Left lung (tissue), 10 donors: ENCODE measurements around the gene SEPTIN7. TPM values are rescaled to one million over a fixed set of nuclear protein-coding genes. Genes with fewer than 3 reads are reported as not detected.
"Not testable (repeated sequence)": the region's sequence is repeated elsewhere in the genome, so short reads cannot be mapped to it uniquely, and the experiment has no call there.

ENCODE experiments used
- ATAC-seq: fragments of 200-7000 bp; cut with Tn5 transposase; one replicate; pipeline ENCODE4 v1.9.1; 2020; ENCODE audit warnings: moderate library complexity
- DNase-seq, 4 donors: peaks; one replicate each; pipeline ENCODE4 v3.0.0-alpha.2; 2013 to 2020
- H3K27ac ChIP-seq, 2 donors: fragments of 200-600 bp; sonication (generic) in 1 of 2; one replicate each; pipeline versions ENCODE4 v1.5.0 to v1.8.0; 2020 to 2021
- H3K27me3 ChIP-seq, 2 donors: fragments of 200-600 bp; sonication (generic) in 1 of 2; one replicate each; pipeline versions ENCODE4 v1.5.0 to v1.8.0; 2020 to 2021
- H3K36me3 ChIP-seq, 2 donors: fragments of 200-600 bp; sonication (generic) in 1 of 2; one replicate each; pipeline versions ENCODE4 v1.5.0 to v1.8.0; 2020 to 2021
- H3K4me1 ChIP-seq, 2 donors: fragments of 200-600 bp; one replicate each; pipeline ENCODE4 v1.8.0; 2021
- H3K4me3 ChIP-seq, 2 donors: fragments of 200-600 bp; sonication (generic) in 1 of 2; one replicate each; pipeline versions ENCODE4 v1.5.0 to v1.8.0; 2020 to 2021; ENCODE audit warnings: mild to moderate bottlenecking in 1 of 2
- H3K9me3 ChIP-seq, 2 donors: fragments of 200-600 bp; sonication (generic) in 1 of 2; one replicate each; pipeline versions ENCODE4 v1.5.0 to v1.8.0; 2020 to 2021
- CTCF ChIP-seq, 2 donors: fragments of 200-600 bp; sonication (generic) in 1 of 2; IDR thresholded peaks; one replicate each; pipeline versions ENCODE4 v1.5.0 to v1.8.0; 2021; ENCODE audit warnings: antibody characterized with exemption in 2 of 2
- intact Hi-C, 2 donors: fragments of 100-400 bp; cut with DNase I; formaldehyde crosslinking; loops; one replicate each; pipeline versions ENCODE4 v1.11.2 to v1.14.2; 2022
- polyA plus RNA-seq, 6 donors: library from polyadenylated mRNA; unstranded; fragments of 120-200 nt; gene quantifications; one replicate each; pipeline ENCODE4 v1.2.1, GENCODE V29; 2013; ENCODE audit not compliant: insufficient read length in 6 of 6
- total RNA-seq, 2 donors: library from RNA; stranded (reverse); fragmentation: NEBNext Ultra II Directional; extraction: Animal tissue kit (Norgen Biotek cat#: 25700); gene quantifications; one replicate each; pipeline ENCODE4 v1.2.1, GENCODE V29; 2021
- donor health status: DM: no; HTN: yes; CAD: no.
- donor health status: DM: no; HTN: no; CAD: no.

Gene SEPTIN7
- total and polyA plus RNA-seq, 8 donors, result 174 to 511 (median 440) TPM

GRCh38 chr7:35755711-35756110 lies 45.1 kb upstream of the SEPTIN7 start:
- intact Hi-C loops, result no loop called here
- no peaks in the 10 kb centered on the region for H3K9me3 ChIP-seq
- no peak for DNase-seq
- no peak overlapping the region for H3K4me3 ChIP-seq
- no peak for ATAC-seq
- no peak for TF ChIP-seq CTCF (IDR thresholded peaks at IDR 0.05)
- peaks cover 0 to 5% of the 10 kb centered on the region in 2 donors for H3K4me1 ChIP-seq
- H3K27me3 ChIP-seq, result no peaks in the 10 kb centered on the region
- H3K36me3 ChIP-seq, result no peaks in the 10 kb centered on the region
- no peak overlapping the region for H3K27ac ChIP-seq

GRCh38 chr7:35756453-35756852 lies 44.4 kb upstream of the SEPTIN7 start:
- H3K4me1 ChIP-seq, H3K27me3 ChIP-seq, intact Hi-C loops, H3K27ac ChIP-seq, H3K36me3 ChIP-seq, ATAC-seq, H3K9me3 ChIP-seq, DNase-seq, H3K4me3 ChIP-seq: not testable (repeated sequence)

GRCh38 chr7:35757574-35757973 lies 43.3 kb upstream of the SEPTIN7 start:
- DNase-seq, result no peak
- TF ChIP-seq CTCF (IDR thresholded peaks at IDR 0.05), result no peak
- Histone ChIP-seq H3K27ac (no peak overlapping the region), H3K36me3 (no peaks in the 10 kb centered on the region), H3K4me3 (no peak overlapping the region), H3K9me3 (no peaks in the 10 kb centered on the region), H3K27me3 (no peaks in the 10 kb centered on the region), H3K4me1 (peaks cover 0 to 5% of the 10 kb centered on the region in 2 donors)
- ATAC-seq, result no peak
- intact Hi-C loops, result no loop called here

GRCh38 chr7:35758421-35758820 lies 42.4 kb upstream of the SEPTIN7 start:
- intact Hi-C loops, result no loop called here
- Histone ChIP-seq H3K36me3 (no peaks in the 10 kb centered on the region), H3K27me3 (no peaks in the 10 kb centered on the region), H3K4me3 (no peak overlapping the region), H3K4me1 (peaks cover 0 to 5% of the 10 kb centered on the region in 2 donors), H3K9me3 (no peaks in the 10 kb centered on the region), H3K27ac (no peak overlapping the region)
- no peak for ATAC-seq
- DNase-seq, result no peak
- TF ChIP-seq CTCF (IDR thresholded peaks at IDR 0.05), result no peak

GRCh38 chr7:35760143-35760745 lies 40.6 kb upstream of the SEPTIN7 start:
- peak in 2 of 4 donors; percentile 35 to 39 for DNase-seq

More at GRCh38 chr7:35760143-35760745, 40.6 kb upstream of the SEPTIN7 start:
- peak; percentile 57 for ATAC-seq
- H3K36me3 ChIP-seq, result no peaks in the 10 kb centered on the region
- no peaks in the 10 kb centered on the region for H3K9me3 ChIP-seq
- intact Hi-C loops, result no loop called here
- peaks cover 0 to 5% of the 10 kb centered on the region in 2 donors for H3K4me1 ChIP-seq
- TF ChIP-seq CTCF (IDR thresholded peaks at IDR 0.05), result no peak
- no peak overlapping the region for H3K4me3 ChIP-seq
- H3K27me3 ChIP-seq, result no peaks in the 10 kb centered on the region
- no peak overlapping the region for H3K27ac ChIP-seq
